Measurements from ENCODE around the gene COMTD1.

The COMTD1 gene

GRCh38 chr10:75235375-75236177 lies at the start of gene COMTD1:
COMTD1 (minus strand) TSS chr10:75235957; CDS start chr10:75235928, 29 bp downstream.
- no peak for DNase-seq

- DNase-seq = no peak
Observed at GRCh38 chr10:75283671-75284470, 48.1 kb upstream of the COMTD1 start.

DNA sequence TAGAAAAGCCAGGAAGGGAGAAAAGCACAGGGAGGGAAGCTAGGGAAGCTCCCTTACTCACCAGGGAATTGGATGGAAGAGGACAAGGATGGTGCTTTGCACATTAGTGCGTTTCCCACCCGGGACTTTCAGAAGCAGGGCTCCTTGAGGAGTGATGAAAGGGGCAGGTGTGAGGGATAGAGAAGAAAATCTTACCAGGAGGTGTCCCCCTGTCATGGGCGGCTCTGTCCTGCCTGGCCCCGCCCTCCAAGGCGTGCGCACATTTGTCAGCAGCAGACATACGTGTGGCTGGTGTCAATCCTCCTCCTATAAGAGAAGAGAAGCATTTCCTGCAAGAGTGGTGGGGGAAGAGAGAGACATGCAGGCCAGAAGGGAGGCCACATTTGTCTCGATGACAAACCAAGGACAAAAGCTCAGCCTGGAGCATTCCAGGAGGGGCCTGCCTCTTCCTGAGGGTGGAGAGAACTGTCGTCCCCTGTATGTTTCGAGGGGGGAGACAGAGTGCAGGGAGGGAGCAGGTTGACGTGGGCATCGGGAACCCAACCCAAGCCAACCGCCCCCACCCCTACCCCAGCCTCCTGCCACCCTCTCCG lies 47.4 kb upstream of the COMTD1 start:
- no peak for DNase-seq

DNA sequence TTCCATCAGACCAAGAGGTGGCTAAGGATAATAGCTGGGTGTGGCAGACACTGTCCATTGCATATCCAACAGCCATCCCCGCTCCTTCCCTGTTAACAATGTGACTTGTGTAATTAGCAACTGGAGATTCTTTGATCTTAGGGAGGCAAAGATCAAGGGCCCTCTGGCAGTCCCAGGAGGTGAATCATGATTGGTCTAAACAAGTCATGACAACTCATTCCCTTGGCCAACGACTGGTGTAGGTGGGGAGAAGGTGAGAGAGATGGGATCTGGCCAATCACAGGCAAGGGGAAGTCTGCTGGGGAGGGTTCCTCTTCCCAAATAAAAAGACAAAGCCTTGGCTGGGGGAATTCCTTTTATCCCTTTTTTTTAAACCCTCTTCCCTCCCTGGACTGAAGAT lies 46.2 kb upstream of the COMTD1 start:
- no peak for DNase-seq

DNA sequence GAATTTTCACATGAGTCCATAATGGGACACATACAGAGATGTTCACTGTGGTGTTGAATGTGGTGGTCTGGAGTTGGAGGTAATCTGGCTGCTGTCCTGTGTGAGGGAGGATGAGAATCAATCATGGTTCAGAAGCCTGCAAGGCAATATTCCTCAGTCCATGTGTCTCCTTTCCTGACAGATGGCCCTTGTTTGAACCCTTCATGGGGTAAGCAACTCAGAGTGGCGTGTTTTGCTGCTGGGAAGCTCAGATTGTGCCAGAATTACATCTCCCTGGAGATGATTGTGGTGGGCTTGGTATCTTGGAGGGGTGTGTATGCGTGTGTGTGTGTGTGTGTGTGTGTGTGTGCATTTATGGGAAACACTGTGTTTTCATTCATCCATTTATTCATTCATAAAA lies 44.5 kb upstream of the COMTD1 start:
- DNase-seq = no peak

GRCh38 chr10:75276069-75276872 lies 40.5 kb upstream of the COMTD1 start:
- DNase-seq = no peak

- DNase-seq = no peak
Observed at GRCh38 chr10:75272896-75273295, 37.1 kb upstream of the COMTD1 start.

GRCh38 chr10:75272094-75272493 lies 36.3 kb upstream of the COMTD1 start:
- no peak for DNase-seq

GRCh38 chr10:75269605-75270004 lies 33.8 kb upstream of the COMTD1 start:
- DNase-seq = no peak

GRCh38 chr10:75266945-75267344 lies 31.2 kb upstream of the COMTD1 start:
- DNase-seq = no peak

GRCh38 chr10:75265856-75266255 lies 30.1 kb upstream of the COMTD1 start:
- no peak for DNase-seq

GRCh38 chr10:75263806-75264205 lies 28.0 kb upstream of the COMTD1 start:
- DNase-seq = no peak

DNA sequence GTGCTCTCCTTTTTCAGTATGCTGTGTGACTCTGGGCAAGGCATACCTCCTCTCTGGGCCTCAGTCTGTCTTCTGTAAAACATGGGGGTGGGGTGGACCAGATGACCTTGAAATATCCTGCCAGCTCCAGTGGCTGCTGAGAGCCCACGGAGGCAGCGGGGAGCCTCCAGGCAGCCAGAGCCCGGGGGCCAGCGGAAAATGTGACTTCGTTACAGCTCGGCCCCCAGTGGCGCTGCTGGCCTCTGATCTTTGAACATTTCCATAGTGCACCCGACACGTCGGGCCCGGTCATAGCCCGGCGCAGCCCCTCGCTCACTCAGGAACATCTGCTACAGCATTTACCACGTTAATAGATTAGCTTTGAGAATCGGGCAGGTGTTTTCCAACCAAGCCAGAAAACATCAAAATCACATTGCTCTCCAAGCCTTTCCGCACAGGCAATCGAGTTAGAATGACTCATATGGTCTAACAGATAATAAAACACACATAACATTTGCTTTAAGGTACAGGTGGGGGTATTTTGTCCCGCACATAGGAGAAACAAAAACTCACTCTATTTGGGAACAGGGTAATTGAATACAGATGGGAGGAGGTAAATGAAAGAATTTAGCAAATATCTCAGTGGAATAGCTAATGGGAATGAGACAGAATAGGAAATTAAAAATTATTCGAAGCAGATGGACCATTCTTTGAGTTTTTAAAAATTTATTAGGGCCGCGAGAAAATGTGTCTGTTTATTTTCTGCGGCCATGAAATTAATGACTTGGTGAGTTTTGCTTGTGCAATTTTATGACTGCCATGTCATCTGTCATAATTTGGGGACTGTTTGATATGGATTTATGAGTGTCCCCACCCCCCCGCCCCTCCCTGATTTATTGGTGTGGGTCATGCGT lies 26.3 kb upstream of the COMTD1 start:
- no peak for DNase-seq

DNA sequence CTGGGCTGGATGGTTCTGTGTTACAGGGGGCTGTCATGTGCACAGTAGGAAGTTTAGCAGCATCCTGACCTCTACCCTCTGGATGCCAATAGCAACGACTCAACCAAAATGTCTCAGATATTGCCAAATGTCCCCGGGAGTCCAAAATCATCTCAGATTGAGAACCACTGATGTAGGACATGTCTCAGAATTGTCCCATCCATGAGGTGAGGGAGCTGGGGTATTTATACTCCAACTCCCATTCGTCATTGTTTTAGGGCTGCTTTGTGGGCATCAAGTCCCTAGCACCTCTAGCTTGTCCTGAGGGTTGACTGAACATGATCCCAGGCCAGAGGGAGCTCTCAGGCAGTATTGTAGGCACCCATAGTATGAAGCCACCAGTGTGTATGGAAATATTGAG lies 25.2 kb upstream of the COMTD1 start:
- no peak for DNase-seq

- no peak for DNase-seq
Observed at GRCh38 chr10:75254739-75255138, 19.0 kb upstream of the COMTD1 start.

DNA sequence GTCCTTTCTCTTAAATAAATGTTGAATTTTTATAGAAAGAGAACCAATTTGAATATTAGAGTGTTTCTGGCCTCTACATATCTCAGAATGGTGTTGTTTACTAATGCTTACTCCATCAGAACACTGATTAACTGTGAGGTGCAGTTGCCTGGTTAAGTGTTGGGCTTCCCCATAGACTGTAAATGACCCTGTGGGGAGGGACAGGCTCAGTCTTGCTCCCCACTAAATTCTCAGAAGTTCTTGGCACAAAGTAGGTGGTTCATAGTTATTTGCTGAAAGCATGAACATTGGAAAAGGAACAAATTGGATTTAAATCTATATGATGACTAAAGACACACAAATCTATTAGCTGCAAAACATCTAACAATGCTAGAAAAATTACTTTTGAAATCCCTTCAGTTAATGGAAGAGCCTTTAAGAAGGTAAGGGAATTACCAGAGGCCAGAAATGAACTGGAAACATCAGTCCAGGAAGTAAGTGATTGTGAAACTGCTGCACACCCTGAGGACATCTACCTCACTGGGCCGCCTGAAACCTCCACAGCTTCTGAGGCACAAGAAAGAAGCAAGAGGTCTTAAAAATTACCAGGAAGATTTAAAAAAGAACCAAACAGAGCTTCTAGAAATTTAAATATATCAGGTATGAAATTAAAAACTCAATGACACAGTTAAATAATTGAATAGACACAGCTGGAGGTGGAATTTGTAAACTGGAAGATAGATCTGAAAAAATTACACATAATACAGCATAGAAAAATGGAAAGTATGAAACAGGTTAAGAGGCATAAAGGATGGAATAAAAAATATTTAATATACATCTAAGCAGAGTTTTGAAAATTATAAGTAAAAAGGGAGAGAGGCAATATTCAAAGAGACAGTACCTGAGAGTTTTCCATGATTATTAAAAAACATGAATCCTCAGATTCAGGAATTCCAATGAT lies 17.8 kb upstream of the COMTD1 start:
- DNase-seq = no peak

DNA sequence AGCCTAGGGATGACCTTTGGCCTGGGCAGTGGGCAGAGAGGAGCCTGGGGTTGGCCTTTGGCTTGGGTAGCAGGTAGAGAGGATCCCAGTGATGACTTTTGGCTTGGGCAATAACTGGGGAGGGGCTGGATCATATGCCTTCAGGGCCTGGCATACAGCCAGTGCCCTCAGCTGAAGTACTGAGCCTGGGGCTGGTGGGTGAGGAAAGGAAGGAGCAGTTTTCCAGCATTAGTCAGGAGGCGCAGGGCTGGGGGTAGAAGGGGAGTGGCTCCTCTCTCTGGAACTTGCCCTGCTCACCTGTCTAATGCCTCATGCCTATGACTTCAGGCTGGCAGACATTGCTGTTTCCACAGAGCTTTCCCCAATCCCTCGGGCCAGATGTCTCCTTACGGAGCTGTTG lies 15.2 kb upstream of the COMTD1 start:
- no peak for DNase-seq

DNA sequence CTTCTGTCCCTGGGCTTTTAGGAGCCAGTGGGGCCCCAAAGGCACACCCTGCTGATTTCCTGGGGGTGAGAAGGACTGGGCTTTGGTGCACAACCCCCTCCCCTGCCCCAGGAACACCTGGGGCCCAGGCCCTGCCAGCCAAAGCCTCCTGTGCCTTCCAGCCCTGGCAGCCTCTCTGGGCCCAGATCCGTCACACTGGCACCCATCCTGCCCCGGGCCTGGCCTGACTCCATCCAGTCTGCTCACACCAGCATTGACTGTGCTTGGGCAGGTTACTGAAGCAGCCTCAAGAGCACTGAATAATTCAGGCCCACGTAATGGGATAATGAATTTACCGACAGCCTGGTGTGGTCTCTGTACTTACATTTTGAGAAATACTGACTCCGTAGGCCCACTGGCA lies 12.0 kb upstream of the COMTD1 start:
- no peak for DNase-seq

DNA sequence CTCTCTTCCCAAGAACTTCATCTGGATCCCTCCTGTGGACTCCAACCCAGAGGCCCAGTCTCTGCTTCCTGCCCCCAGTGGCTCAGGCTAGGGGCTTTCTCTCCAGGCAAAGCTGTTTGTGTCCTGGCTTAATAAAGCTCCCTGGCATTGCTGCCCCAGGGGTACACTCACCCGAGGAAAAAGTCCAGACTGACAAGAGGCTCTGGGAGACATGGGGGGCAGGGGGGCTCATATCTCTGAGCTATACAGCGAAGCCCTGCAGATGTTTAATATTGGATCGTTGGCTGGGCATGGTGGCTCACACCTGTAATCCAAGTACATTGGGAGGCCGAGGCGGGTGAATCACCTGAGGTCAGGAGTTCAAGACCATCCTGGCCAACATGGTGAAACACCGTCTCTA lies 10.7 kb upstream of the COMTD1 start:
- DNase-seq = no peak

GRCh38 chr10:75245354-75246250 lies 9.8 kb upstream of the COMTD1 start:
- DNase-seq = no peak

All from SIG-M5 (cell line).